Left ventricle myocardium superior (tissue), 1 donor: ENCODE measurements around the gene RPL4. TPM values are rescaled to one million over a fixed set of nuclear protein-coding genes. Genes with fewer than 3 reads are reported as not detected.
A peak's percentile ranks its signal among the peaks of the same experiment; 100 is the strongest.
"Not testable (repeated sequence)": the region's sequence is repeated elsewhere in the genome, so short reads cannot be mapped to it uniquely, and the experiment has no call there.

Experiments used
- ATAC-seq: fragments of 200-7000 bp; cut with Tn5 transposase; one replicate; pipeline ENCODE4 v1.9.1; 2020; ENCODE audit warnings: mild to moderate bottlenecking, moderate library complexity
- DNase-seq: peaks from one replicate; pipeline ENCODE4 v3.0.0-alpha.2; 2020
- intact Hi-C: fragments of 100-400 bp; cut with micrococcal nuclease; formaldehyde crosslinking; loops from one replicate; pipeline ENCODE4 v1.11.0; 2022
- microRNA-seq: library from miRNA; unstranded; fragments of <30 nt; microRNA quantifications from one replicate; pipeline ENCODE4 v1.2.0, GENCODE V29; 2020; ENCODE audit warnings: borderline number of aligned reads
- total RNA-seq: library from RNA; stranded (reverse); fragmentation: NEBNext Ultra II Directional; extraction: Animal tissue kit (Norgen Biotek cat#: 25700); gene quantifications from one replicate; pipeline ENCODE4 v1.2.1, GENCODE V29; 2021
- donor health status: DM: no; HTN: yes; CAD: no; lungs with severe emphysema.

RPL4 gene
- total RNA-seq, 1 donor from 2014 or later: 1,305 TPM

DNA sequence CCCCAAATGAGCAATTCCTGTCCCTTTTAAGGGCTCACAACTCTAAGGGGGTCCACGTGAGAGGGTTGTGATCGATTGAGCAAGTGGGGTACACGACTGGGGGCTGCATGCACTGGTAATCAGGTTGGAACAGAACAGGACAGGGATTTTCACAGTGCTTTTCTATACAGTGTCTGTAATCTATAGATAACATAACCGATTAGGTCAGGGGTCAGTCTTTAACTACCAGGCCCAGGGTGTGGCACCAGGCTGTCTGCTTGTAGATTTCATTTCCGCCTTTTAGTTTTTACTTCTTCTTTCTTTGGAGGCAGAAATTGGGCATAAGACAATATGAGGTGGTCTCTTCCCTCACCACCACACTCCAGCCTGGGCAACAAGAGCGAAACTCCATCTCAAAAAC is 39.4 kb downstream of the RPL4 start:
- DNase-seq, intact Hi-C loops, ATAC-seq: not testable (repeated sequence)

DNA sequence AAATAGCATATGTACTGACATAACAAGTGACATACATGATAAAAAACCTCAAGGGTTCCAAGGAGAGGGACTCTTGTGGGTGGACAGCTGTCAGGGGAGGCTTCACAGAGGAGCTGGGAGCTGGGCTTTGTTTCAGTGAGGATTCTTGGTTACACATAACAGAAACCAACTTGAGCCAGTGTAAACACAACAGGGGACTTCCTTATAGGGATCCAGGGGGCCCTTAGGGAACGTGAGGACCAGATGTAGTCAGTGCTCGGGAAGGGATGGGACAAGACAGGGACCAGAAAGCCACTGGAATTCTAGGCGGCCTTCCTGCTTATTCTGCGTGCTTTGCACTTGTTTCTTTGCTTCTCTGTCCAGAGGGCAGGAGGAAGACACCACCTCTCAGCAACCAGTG is 42.0 kb downstream of the RPL4 start:
- intact Hi-C loops: no loop called here
- DNase-seq: no peak
- ATAC-seq: peak; percentile 77

DNA sequence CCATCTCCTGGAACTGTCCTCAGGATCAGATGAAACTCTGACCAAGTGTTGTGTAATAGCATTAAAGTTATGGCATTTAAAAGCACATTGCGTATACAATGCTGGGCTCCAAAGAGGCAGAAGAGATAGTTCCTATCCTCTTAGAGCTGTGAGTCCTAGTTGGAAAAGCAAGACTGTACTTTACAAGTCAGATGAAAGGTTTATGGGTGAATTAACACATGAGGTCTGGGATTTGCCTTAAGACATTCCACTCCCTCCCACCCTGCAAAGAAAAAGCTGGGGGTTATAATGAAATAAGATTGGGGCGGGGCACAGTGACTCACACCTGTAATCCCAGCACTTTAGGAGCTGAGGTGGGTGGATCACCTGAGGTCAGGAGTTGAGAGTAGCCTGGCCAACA is 42.7 kb downstream of the RPL4 start:
- intact Hi-C loops: no loop called here
- DNase-seq: no peak

DNA sequence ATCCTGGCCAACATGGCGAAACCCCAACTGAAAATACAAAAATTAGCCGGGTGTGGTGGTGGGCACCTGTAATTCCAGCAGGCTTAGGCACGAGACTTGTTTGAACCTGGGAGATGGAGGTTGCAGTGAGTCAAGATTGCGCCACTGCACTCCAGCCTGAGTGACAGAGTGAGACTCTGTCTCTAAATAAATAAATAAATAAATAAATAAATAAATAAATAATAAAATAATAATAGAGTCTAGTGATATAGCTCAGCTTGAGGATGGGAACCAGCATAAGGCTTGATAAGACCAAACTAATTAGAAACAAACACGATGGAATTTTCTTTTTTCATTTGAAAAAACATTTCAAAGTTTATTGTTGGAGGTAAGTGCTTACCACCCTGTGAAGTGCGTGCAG is 43.4 kb downstream of the RPL4 start:
- ATAC-seq, intact Hi-C loops, DNase-seq: not testable (repeated sequence)

More for the DNA sequence above, 42.7 kb downstream of the RPL4 start:
- no peak for ATAC-seq

- ATAC-seq: no peak
- DNase-seq: no peak
- intact Hi-C loops: no loop called here
Observed at GRCh38 chr15:66459818-66460615, 44.6 kb downstream of the RPL4 start.

DNA sequence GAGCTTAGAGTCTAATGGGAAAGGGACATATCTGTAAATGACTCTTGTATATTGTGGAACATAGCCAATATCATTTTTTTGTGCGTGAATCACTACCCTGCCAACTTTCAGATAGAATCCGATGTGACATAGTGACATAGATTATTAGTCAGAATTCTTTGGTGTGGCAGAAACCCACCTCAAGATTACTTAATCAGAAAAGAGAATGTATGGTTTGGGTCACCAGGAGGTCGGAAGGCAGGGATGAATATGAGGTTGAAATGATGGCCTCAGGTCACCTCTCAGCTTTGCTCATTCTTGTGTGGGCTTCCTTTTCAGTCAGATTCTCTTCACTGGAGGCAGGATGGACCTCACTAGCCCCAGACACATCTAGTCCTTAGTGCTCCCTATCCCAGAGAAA is 48.4 kb downstream of the RPL4 start:
- intact Hi-C loops: no loop called here
- DNase-seq (no peak), ATAC-seq (no peak)

DNA sequence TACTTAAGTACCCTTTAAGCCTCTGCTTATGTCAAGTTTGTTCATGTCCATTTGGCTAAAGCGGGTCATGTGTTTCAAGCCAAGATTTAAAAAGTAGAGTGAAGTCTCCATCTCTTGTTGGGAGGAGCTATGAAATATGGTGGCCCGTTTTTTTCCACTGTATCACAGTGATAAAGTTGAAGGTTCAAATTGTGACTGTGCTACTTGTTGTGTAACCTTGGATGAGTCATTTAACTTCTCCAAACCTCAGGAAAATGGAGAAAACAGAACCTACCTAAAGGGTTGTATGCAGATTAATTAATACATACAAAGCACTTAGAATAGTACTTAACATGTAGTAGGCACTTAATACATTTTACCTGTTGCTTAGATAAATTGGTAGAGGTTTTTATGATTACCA is 50.5 kb downstream of the RPL4 start:
- intact Hi-C loops: no loop called here
- DNase-seq: no peak
- no peak for ATAC-seq

- DNase-seq (no peak), ATAC-seq (peak; percentile 85)
- intact Hi-C loops: no loop called here
Observed at GRCh38 chr15:66452971-66453580, 51.6 kb downstream of the RPL4 start.

GRCh38 chr15:66452420-66452819 is 52.2 kb downstream of the RPL4 start:
- DNase-seq (no peak), ATAC-seq (no peak)
- intact Hi-C loops: no loop called here

Small RNA genes lying within 50 kb of the gene (microRNA-seq; reads per million reads assigned to microRNA genes)
- gene MIR4512: not detected

Other genes with a start within 250 kb of the RPL4 start
- 44.6 TPM for gene DIS3L, start 211.3 kb downstream of the RPL4 start, total RNA-seq
- 4.0 TPM for gene TIPIN, start 148.2 kb downstream of the RPL4 start, total RNA-seq
- gene MAP2K1, start 117.9 kb downstream of the RPL4 start, total RNA-seq: 40.4 TPM
- gene SNAPC5, start 7.1 kb downstream of the RPL4 start, total RNA-seq: 39.2 TPM
- gene ZWILCH, start 471 bp upstream of the RPL4 start, total RNA-seq: 1.8 TPM
- gene LCTL, start 61.1 kb upstream of the RPL4 start, total RNA-seq: not detected
- gene SMAD6, start 197.4 kb upstream of the RPL4 start, total RNA-seq: 14.9 TPM